HepG2 (cell line): ENCODE data around the gene RITA1. TPM values are rescaled to one million over a fixed set of nuclear protein-coding genes. Genes with fewer than 3 reads are reported as not detected.

Experiments used
- microRNA-seq: library from miRNA; unstranded; fragments of <30 nt; microRNA quantifications from one replicate; pipeline ENCODE4, GENCODE V29; 2020
- polyA plus RNA-seq, 8 experiments: library from polyadenylated mRNA; depleted of rRNA in 3 of 8; stranded (reverse) in 7 of 8; unstranded in 1 of 8; fragments of >200 nt; fragmentation: Illumina TruSeq in 4 of 8; extraction: Trizol in 4 of 8; gene quantifications; 2 replicates each; pipeline versions ENCODE4 v1.2.1 to v1.2.3, GENCODE V29; 2011 to 2016; ENCODE audit warnings: low read depth in 4 of 8, missing spikeins in 1 of 8, mixed read lengths in 1 of 8; ENCODE audit not compliant: insufficient read depth in 1 of 8
- small RNA-seq, 3 experiments: library from RNA; depleted of rRNA; stranded (forward); fragments of <200 nt; gene quantifications; one replicate each; pipeline ENCODE3, GENCODE V24; 2012; ENCODE audit warnings: low read depth in 2 of 3, low replicate concordance in 1 of 3; ENCODE audit not compliant: insufficient read length in 3 of 3, insufficient read depth in 2 of 3
- total RNA-seq, 5 experiments: library from RNA; depleted of rRNA; stranded (reverse); fragments of >200 nt; fragmentation: Illumina TruSeq; extraction: Trizol; gene quantifications; 2 replicates each; pipeline ENCODE4 v1.2.3, GENCODE V29; 2016; ENCODE audit warnings: low read depth in 1 of 5

RITA1 gene
- total and polyA plus RNA-seq, 2 of the 13 experiments (the other 11 are each of a cell fraction or from before 2014, with no cell fraction given) = 12.4 to 28.9 TPM

Small RNA genes within 50 kb of the gene (microRNA-seq; reads per million reads assigned to microRNA genes)
- gene MIR7106 = not detected

Small RNA genes within 50 kb of the gene (small RNA-seq; reads per million reads assigned to genes)
- 0 reads per million in 3 experiments for gene MIR7106
- gene RF00019 = 0 reads per million in 3 experiments

Other genes with a start within 250 kb of the RITA1 start
- 10.5 and 16.7 TPM in 2 replicates for gene OAS3, start 247.2 kb upstream of the RITA1 start, total RNA-seq (2016; rRNA removed; fragmentation: Illumina TruSeq; extraction: Trizol)
- 4.8 and 6.7 TPM in 2 replicates for gene OAS3, start 247.2 kb upstream of the RITA1 start, polyA plus RNA-seq (2011; rRNA removed)
- gene OAS2, start 207.2 kb upstream of the RITA1 start, total RNA-seq (2016; rRNA removed; fragmentation: Illumina TruSeq; extraction: Trizol) = 0.24 and 0.44 TPM in 2 replicates
- 0.05 and 0.10 TPM in 2 replicates for gene OAS2, start 207.2 kb upstream of the RITA1 start, polyA plus RNA-seq (2011; rRNA removed)
- not detected in 2 replicates for gene DTX1, start 129.0 kb upstream of the RITA1 start, total RNA-seq (2016; rRNA removed; fragmentation: Illumina TruSeq; extraction: Trizol)
- not detected in 2 replicates for gene DTX1, start 129.0 kb upstream of the RITA1 start, polyA plus RNA-seq (2011; rRNA removed)
- gene RASAL1, start 50.0 kb upstream of the RITA1 start, total RNA-seq (2016; rRNA removed; fragmentation: Illumina TruSeq; extraction: Trizol) = not detected in 2 replicates
- not detected in 2 replicates for gene RASAL1, start 50.0 kb upstream of the RITA1 start, polyA plus RNA-seq (2011; rRNA removed)
- gene CFAP73, start 36.0 kb upstream of the RITA1 start, total RNA-seq (2016; rRNA removed; fragmentation: Illumina TruSeq; extraction: Trizol) = not detected in 2 replicates
- not detected in 2 replicates for gene CFAP73, start 36.0 kb upstream of the RITA1 start, polyA plus RNA-seq (2011; rRNA removed)
- 45.1 and 59.7 TPM in 2 replicates for gene DDX54, start 243 bp upstream of the RITA1 start, total RNA-seq (2016; rRNA removed; fragmentation: Illumina TruSeq; extraction: Trizol)
- 51.3 and 61.1 TPM in 2 replicates for gene DDX54, start 243 bp upstream of the RITA1 start, polyA plus RNA-seq (2011; rRNA removed)
- gene TPCN1, start 35.7 kb downstream of the RITA1 start, total RNA-seq (2016; rRNA removed; fragmentation: Illumina TruSeq; extraction: Trizol) = 3.8 and 8.0 TPM in 2 replicates
- gene TPCN1, start 35.7 kb downstream of the RITA1 start, polyA plus RNA-seq (2011; rRNA removed) = 26.8 and 33.5 TPM in 2 replicates
- gene SLC8B1, start 149.4 kb downstream of the RITA1 start, total RNA-seq (2016; rRNA removed; fragmentation: Illumina TruSeq; extraction: Trizol) = 3.3 and 6.8 TPM in 2 replicates
- 8.0 and 10.8 TPM in 2 replicates for gene SLC8B1, start 149.4 kb downstream of the RITA1 start, polyA plus RNA-seq (2011; rRNA removed)
- 5.5 and 8.5 TPM in 2 replicates for gene PLBD2, start 172.9 kb downstream of the RITA1 start, total RNA-seq (2016; rRNA removed; fragmentation: Illumina TruSeq; extraction: Trizol)
- gene PLBD2, start 172.9 kb downstream of the RITA1 start, polyA plus RNA-seq (2011; rRNA removed) = 6.7 and 9.2 TPM in 2 replicates
- not detected in 2 replicates for gene SDS, start 218.2 kb downstream of the RITA1 start, total RNA-seq (2016; rRNA removed; fragmentation: Illumina TruSeq; extraction: Trizol)
- gene SDS, start 218.2 kb downstream of the RITA1 start, polyA plus RNA-seq (2011; rRNA removed) = not detected in 2 replicates
- gene SDSL, start 236.7 kb downstream of the RITA1 start, total RNA-seq (2016; rRNA removed; fragmentation: Illumina TruSeq; extraction: Trizol) = 1.2 and 1.3 TPM in 2 replicates
- 1.7 and 2.9 TPM in 2 replicates for gene SDSL, start 236.7 kb downstream of the RITA1 start, polyA plus RNA-seq (2011; rRNA removed)